Aorta (tissue), 5 donors: ENCODE data around the gene SLC6A6. TPM values are rescaled to one million over a fixed set of nuclear protein-coding genes. Genes with fewer than 3 reads are reported as not detected.

ENCODE experiments used
- ATAC-seq: fragments of 200-7000 bp; cut with Tn5 transposase; one replicate; pipeline ENCODE4 v1.9.1; 2022; ENCODE audit warnings: moderate library complexity; ENCODE audit not compliant: low FRiP score
- DNase-seq, 2 donors: peaks; one replicate each; pipeline ENCODE4 v3.0.0-alpha.2; 2020
- H3K27ac ChIP-seq, 2 donors: one replicate each; pipeline ENCODE4 v1.5.1; 2013; ENCODE audit warnings: low read length in 2 of 2, mild to moderate bottlenecking in 2 of 2, moderate library complexity in 2 of 2, control low read depth in 1 of 2, inconsistent platforms in 1 of 2, low read depth in 1 of 2
- H3K27me3 ChIP-seq, 2 donors: one replicate each; pipeline ENCODE4 v1.6.1; 2013; ENCODE audit warnings: control low read depth in 1 of 2, low read length in 1 of 2, mild to moderate bottlenecking in 1 of 2, moderate library complexity in 1 of 2; ENCODE audit not compliant: insufficient read depth in 2 of 2, control insufficient read depth in 1 of 2
- H3K36me3 ChIP-seq, 2 donors: one replicate each; pipeline ENCODE4 v1.6.1; 2013; ENCODE audit warnings: control low read depth in 1 of 2, low read length in 1 of 2, mild to moderate bottlenecking in 1 of 2; ENCODE audit not compliant: insufficient read depth in 2 of 2, control insufficient read depth in 1 of 2
- H3K4me1 ChIP-seq, 2 donors: one replicate each; pipeline ENCODE4 v1.6.1; 2013; ENCODE audit warnings: low read length in 2 of 2, control low read depth in 1 of 2, mild to moderate bottlenecking in 1 of 2, moderate library complexity in 1 of 2; ENCODE audit not compliant: insufficient read depth in 2 of 2, control insufficient read depth in 1 of 2
- H3K4me3 ChIP-seq, 2 donors: one replicate each; pipeline ENCODE4 v1.5.1; 2013; ENCODE audit warnings: low read length in 2 of 2, control low read depth in 1 of 2, mild to moderate bottlenecking in 1 of 2
- H3K9me3 ChIP-seq: one replicate; pipeline ENCODE4 v1.6.1; 2013; ENCODE audit warnings: mild to moderate bottlenecking, low read length; ENCODE audit not compliant: control insufficient read depth
- WGBS, 2 donors: extraction: QIAGEN DNeasy Blood & Tissue Kit; methylation state at CpG; one replicate each; pipeline ENCODE4 v1.1.7; 2013; 5-methylcytosine and 5-hydroxymethylcytosine counted together
- intact Hi-C, 2 donors: fragments of 100-400 bp; cut with DNase I; formaldehyde crosslinking; loops; one replicate each; pipeline versions ENCODE4 v1.14.2 to v1.15.0; 2022
- polyA plus RNA-seq, 2 donors: library from polyadenylated mRNA; stranded (reverse); fragments of 200-250 nt; gene quantifications; one replicate each; pipeline ENCODE4 v1.2.3, GENCODE V29; 2013
- total RNA-seq, 2 donors: library from RNA; stranded (reverse); fragmentation: NEBNext Ultra II Directional; extraction: Animal tissue kit (Norgen Biotek cat#: 25700); gene quantifications; one replicate each; pipeline ENCODE4 v1.2.1, GENCODE V29; 2021
- donor health status: healthy with polysubstance abuse.
- donor health status: Bipolar disorder and iron deficiency.
- donor health status: DM: no; HTN: no; CAD: no.
- donor health status: DM: no; HTN: no; CAD: no.
- donor health status: DM: yes; HTN: yes; CAD: no.

The SLC6A6 gene
- total and polyA plus RNA-seq, 4 donors, result 5.3 to 62.2 (median 21.3) TPM

DNA sequence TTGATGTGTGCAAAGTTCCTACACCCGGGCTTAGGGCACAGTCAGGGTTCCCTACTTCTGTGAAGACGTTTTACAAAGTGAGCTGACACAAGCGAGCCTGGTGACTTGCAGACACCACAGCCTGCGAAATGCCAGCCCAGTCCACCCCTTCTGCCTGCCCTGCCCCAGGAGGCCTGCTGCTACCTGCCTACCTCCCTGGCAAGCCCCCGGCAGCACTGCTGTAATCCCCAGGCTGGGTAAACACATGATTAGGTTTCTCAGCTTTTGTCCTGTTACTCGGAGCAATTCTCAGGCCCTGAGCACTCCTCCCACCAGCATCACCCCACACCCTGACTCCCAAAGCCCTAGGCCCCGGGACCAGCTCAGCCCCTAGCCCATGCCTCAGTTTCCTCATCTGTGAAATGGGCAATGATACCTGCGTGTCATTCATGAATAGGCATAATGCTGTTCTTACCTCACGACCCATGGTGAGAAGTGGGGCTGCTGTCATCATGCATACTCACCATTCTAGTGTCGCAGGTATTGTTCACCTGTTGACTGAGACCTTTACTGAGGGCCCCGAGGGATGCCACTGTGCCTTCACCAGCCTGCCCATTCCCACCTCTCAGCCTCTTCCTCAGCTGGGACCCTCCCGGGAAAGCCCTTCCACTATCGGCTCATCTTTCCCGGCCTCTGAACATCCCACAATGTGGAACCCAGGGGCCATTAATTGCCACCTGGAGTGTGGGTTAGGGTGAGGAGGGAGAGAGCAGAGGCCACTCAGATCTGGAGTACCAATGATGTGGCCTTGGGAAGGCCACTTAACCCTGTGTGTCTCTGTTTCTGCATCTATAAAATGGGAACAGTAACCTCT, 31.5 kb upstream of the SLC6A6 start:
- Histone ChIP-seq H3K4me3 (no peak overlapping the region), H3K9me3 (no peaks in the 10 kb centered on the region), H3K36me3 (no peaks in the 10 kb centered on the region), H3K27ac (no peak overlapping the region), H3K27me3 (peaks cover 0 to 2% of the 10 kb centered on the region in 2 donors), H3K4me1 (no peaks in the 10 kb centered on the region)
- ATAC-seq (no peak), DNase-seq (no peak)
- 92 to 93% methylated on average over 14 of the region's 14 CpGs for WGBS, 2 donors
- intact Hi-C loops, result loop anchor here in 1 of 2 donors (5.0 kb wide), 1 partner anchor 109 kb away; no protein-coding TSS in a partner anchor

DNA sequence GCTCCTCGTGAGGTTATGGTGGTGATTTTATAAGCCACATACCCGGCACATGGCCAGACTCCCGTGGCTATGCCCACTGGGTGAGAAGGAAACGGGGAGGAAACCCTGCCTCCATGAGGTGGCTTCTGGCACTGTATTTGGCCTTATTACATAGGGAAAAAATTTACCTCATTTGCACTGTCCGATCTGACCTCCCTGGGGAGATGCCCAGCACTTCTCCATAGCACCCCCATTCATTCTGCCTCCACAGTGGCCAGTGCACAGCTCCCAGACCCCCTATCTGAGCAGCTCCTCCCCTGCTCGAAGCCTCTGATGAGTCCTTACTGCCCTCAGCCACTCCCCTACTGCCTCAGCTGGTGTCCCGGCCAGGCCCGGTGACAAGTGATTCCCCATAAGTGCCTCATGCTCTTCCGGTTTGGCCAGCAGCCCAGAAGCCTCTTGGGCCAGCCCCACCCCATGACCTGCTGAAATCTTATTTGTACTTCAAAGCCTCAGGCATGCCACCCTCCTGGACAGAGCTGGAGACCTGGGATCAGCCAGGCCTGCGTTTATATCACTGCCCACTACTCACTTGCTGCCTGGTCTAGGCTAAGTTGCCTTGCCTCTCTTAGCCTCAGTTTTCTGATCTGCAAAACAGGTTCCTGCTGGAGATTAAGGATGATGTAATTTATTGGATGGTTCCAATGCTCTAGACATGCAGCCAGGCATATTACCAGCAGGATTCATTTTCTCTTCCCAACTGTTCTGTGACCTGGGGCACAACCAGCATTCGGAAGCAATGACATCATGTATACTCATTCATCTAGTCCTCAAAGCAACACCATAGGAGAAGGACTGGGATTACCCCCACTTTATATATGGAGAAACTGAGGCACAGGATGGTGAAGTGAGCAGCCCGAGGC, 30.6 kb upstream of the SLC6A6 start:
- H3K27ac ChIP-seq, result no peak overlapping the region
- DNase-seq, result peak; percentile 82 to 88

DNA sequence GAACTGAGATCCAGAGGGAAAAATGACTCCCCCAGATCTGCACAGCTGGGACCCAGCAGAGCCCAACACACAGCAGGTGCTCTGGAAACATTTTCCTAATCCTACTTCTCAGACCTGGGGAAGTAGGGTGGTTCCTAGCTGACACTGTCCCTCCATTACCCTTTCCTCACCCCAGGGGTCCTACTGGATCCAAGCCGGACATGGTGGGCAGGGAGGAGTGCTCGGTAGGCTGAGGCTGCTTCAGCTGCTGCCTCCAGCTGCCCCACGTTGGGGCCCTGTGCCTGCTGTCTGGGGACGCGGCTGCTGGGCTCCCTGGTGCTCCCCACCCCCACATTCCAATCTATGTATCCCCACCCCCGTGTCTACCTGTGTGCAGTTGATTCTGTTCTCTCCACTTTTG, 29.8 kb upstream of the SLC6A6 start:
- ATAC-seq, result no peak
- no peak overlapping the region for H3K27ac ChIP-seq
- H3K4me3 ChIP-seq, result no peak overlapping the region
- H3K9me3 ChIP-seq, result no peaks in the 10 kb centered on the region
- WGBS, 2 donors, result 87% methylated on average over 6 of the region's 6 CpGs
- H3K36me3 ChIP-seq, result no peaks in the 10 kb centered on the region
- no peaks in the 10 kb centered on the region for H3K4me1 ChIP-seq
- no peaks in the 10 kb centered on the region for H3K27me3 ChIP-seq
- intact Hi-C loops, result loop anchor here in 1 of 2 donors (5.0 kb wide), 1 partner anchor 110 kb away; no protein-coding TSS in a partner anchor
- no peak for DNase-seq

More for the DNA sequence above, 30.6 kb upstream of the SLC6A6 start:
- ATAC-seq, result peak; percentile 37
- no peaks in the 10 kb centered on the region for H3K36me3 ChIP-seq
- H3K4me1 ChIP-seq, result no peaks in the 10 kb centered on the region
- no peaks in the 10 kb centered on the region for H3K9me3 ChIP-seq
- intact Hi-C loops, result loop anchor here in 1 of 2 donors (5.0 kb wide), 1 partner anchor 110 kb away; no protein-coding TSS in a partner anchor
- no peaks in the 10 kb centered on the region for H3K27me3 ChIP-seq
- 74 to 81% methylated on average over 12 of the region's 12 CpGs for WGBS, 2 donors
- H3K4me3 ChIP-seq, result no peak overlapping the region

DNA sequence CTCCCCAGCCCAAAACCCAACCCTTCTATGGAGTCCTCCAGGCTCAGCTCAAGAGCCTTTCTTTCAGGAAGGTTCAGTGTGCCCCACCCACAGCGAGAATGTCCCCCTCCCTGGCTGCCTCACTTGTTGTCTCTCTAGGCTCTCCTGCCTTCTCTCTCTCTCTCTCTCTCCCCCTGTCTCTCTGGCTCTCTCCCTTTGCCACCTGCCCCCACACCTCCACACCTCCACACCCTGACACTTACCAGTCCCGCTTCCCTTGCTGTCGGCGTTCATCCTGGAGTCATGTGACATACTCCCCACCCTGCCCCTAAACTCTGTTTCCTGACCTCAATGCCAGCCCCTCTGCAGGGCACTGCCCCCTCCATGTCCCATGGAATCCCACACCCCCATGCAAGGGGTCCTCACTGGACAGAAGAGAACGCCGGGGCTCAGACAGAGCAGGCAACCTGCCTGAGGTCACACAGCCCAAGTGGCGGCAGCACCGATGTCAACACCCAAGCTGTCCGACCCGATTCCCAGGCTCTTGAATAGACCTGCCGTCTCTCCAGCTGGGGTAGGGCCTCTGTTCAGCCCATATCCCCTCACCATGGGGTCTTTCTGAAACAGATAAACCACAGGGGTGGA, 28.5 kb upstream of the SLC6A6 start:
- no peaks in the 10 kb centered on the region for H3K27me3 ChIP-seq
- no peak overlapping the region for H3K27ac ChIP-seq
- H3K4me1 ChIP-seq, result no peaks in the 10 kb centered on the region
- DNase-seq (no peak), ATAC-seq (no peak)
- H3K4me3 ChIP-seq, result no peak overlapping the region
- no peaks in the 10 kb centered on the region for H3K9me3 ChIP-seq
- 93 to 95% methylated on average over 10 to 11 of the region's 11 CpGs for WGBS, 2 donors
- intact Hi-C loops, result loop anchor here in 1 of 2 donors (5.0 kb wide), 1 partner anchor 112 kb away; no protein-coding TSS in a partner anchor
- no peaks in the 10 kb centered on the region for H3K36me3 ChIP-seq

DNA sequence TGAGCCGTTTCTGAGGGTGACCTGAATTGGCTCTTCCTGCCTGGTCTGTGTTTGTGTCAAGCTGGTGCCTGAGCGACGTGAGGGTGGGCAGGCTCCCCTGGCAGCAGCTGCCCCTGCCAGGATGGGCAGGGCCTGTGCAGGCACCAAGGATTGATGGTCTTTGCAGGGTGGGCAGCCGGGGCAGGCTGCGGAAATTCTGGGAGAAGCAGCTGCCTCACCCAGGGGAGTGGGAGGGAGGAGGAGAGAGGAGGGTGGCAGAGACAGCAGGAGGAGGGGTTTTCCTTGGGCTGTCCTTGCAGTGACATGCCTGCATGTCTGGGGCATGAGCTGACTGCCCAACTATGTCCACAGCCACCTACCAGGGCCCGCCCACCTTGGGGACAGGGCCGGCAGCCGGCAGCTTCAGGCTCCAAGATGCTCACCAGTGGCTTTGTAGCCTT, 27.9 kb upstream of the SLC6A6 start:
- WGBS, 2 donors, result 15 to 17% methylated on average over 8 of the region's 8 CpGs
- Histone ChIP-seq H3K36me3 (no peaks in the 10 kb centered on the region), H3K27ac (no peak overlapping the region), H3K9me3 (no peaks in the 10 kb centered on the region), H3K4me3 (no peak overlapping the region), H3K4me1 (no peaks in the 10 kb centered on the region), H3K27me3 (no peaks in the 10 kb centered on the region)
- DNase-seq, result peak in 1 of 2 donors; percentile 59
- ATAC-seq, result no peak
- intact Hi-C loops, result loop anchor here in 1 of 2 donors (5.0 kb wide), 1 partner anchor 112 kb away; no protein-coding TSS in a partner anchor

DNA sequence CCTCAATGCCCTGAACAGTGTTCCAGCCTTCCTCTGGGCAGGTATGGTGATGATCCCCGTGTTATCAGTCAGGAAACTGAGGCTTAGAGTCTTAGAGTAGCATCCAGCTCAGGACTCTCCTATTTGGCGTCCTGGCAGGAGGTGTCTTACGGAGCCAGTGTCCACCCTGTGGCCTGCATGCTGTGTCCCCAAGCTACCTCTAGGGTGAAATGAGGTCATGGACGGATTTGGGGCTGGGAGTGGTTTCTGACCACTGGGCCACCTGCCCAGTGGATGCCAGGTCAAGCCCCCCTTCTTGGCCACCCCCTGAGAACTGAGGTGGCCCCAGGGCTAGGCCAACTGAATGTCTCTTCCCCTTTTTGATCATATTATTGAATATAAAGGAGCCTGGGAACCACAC, 27.2 kb upstream of the SLC6A6 start:
- no peak overlapping the region for H3K4me3 ChIP-seq
- WGBS, 2 donors, result 42 to 43% methylated on average over 4 of the region's 4 CpGs
- intact Hi-C loops, result no loop called here
- H3K27me3 ChIP-seq, result no peaks in the 10 kb centered on the region
- DNase-seq (no peak), ATAC-seq (no peak)
- no peaks in the 10 kb centered on the region for H3K4me1 ChIP-seq
- H3K36me3 ChIP-seq, result no peaks in the 10 kb centered on the region
- no peaks in the 10 kb centered on the region for H3K9me3 ChIP-seq
- no peak overlapping the region for H3K27ac ChIP-seq

DNA sequence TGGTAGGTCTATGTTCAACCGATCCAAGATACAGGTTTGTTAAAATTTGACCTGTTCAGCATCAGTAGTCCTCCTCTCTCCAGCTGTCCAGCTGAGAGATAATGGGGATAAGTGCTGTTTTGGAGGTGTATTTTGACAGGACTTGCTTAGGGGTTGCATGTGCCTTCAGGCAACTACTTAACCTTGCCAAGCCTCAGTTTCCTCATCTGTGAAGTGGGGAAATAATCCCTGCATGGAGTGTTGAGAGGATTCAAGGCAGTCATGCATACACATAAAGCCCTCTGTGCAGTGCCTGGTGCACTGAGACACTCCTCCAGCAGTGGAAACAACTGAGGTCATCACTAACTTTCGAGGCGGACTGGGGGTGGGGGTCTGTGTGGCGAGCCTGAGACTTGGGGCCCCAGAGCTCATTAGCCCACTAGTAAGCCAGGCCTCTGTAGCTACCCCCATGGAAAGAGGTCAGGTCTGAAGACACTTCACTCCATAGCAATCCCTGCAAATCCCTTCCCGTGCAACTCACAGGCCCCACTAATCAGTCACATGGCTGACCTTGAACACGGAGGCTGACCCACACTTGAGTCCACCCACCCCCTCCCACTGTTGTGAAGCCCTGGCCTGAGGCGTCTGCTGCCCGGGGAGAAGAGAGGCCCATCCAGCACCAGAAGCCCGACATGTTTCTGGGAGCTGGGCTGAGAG, 25.9 kb upstream of the SLC6A6 start:
- ATAC-seq (no peak), DNase-seq (no peak)
- 92 to 93% methylated on average over 9 of the region's 9 CpGs for WGBS, 2 donors
- H3K4me1 ChIP-seq, result no peaks in the 10 kb centered on the region
- H3K27ac ChIP-seq, result no peak overlapping the region
- intact Hi-C loops, result no loop called here
- H3K36me3 ChIP-seq, result no peaks in the 10 kb centered on the region
- H3K27me3 ChIP-seq, result no peaks in the 10 kb centered on the region
- no peaks in the 10 kb centered on the region for H3K9me3 ChIP-seq
- no peak overlapping the region for H3K4me3 ChIP-seq
